Esophagus mucosa (tissue), 1 donor: ENCODE measurements around the gene SLC24A3. TPM values are rescaled to one million over a fixed set of nuclear protein-coding genes. Genes with fewer than 3 reads are reported as not detected.
A peak's percentile ranks its signal among the peaks of the same experiment; 100 is the strongest.
"Not testable (repeated sequence)": the region's sequence is repeated elsewhere in the genome, so short reads cannot be mapped to it uniquely, and the experiment has no call there.

Experiments
- ATAC-seq: fragments of 200-7000 bp; cut with Tn5 transposase; one replicate; pipeline ENCODE4 v1.9.1; 2020
- total RNA-seq: library from RNA; stranded (reverse); gene quantifications from one replicate; pipeline ENCODE4 v1.2.4, GENCODE V29; 2023
- donor health status: DM: yes; HTN: yes; CAD: no.

SLC24A3 gene
- total RNA-seq, 1 donor from 2014 or later: 13.0 TPM

DNA sequence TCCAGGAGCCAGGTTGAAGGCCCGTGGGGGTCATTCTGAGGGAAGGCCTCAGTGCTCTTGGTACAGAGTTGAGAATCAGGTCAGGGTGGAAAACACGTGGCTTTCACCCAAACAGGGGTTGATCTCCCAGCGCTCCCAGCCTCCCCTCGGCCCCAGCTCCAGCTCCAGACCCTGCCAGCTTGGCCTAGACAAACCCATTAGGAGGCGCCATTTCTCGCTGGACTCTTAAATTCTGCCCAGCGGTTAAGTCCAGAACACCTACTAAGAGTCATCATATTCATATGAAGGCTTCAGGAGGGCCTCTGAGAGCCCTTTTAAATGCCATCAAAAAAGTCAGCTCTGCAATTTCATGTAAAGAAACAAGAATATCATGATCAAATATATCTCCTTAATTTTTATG, 387.6 kb downstream of the SLC24A3 start:
- ATAC-seq: no peak

- no peak for ATAC-seq
These were observed 388.8 kb downstream of the SLC24A3 start for GRCh38 chr20:19601126-19601810.

- ATAC-seq: no peak
These were observed 390.4 kb downstream of the SLC24A3 start for GRCh38 chr20:19602675-19603375.

DNA sequence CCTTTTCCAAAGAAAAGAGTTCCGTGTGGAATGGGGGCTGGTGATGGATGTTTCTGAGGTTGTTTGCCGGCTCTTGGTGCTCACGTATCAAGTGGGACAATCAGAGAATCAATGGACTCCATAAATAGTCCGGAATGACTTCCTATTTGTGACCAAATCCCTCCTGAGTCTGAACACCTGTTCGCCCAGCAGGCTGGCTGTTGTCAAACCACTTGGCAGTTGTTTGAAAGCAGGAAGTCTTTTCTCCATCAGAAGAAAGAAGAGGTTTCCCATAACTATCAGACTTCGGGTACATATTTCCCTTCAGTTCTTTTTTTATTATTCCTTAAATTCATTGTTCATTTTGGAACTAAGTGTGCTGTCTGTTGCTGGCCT, 390.9 kb downstream of the SLC24A3 start:
- no peak for ATAC-seq

GRCh38 chr20:19605786-19606485, 393.5 kb downstream of the SLC24A3 start:
- no peak for ATAC-seq

DNA sequence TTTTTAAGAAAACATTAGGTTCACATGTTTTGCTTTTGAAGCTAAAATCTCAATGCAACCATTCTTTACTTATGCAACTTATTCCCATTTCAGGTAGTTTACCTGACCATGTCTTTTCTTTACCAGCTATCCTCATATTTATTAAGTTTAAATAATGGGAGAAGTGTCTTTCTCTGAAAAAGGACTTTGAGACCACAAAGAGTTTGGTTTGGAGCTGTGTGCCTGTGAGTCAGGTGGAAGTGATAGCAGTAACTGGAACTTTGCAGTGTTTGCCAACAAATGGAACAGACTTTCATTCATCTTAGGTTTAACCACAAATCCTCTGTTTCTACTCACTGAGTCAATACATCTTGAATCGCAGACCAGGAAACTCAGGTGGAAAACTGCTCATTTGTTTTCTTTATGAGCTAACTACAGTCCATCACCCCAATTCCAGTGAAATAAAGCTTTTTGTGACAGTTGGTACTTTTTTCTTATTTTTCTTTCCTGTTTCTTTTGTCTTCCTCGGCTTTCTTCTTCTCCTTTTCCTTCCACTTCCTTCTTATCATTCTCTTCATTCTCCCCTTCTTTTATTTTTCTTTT, 397.3 kb downstream of the SLC24A3 start:
- ATAC-seq: peak; percentile 41

GRCh38 chr20:19615629-19616028, 403.2 kb downstream of the SLC24A3 start:
- no peak for ATAC-seq

DNA sequence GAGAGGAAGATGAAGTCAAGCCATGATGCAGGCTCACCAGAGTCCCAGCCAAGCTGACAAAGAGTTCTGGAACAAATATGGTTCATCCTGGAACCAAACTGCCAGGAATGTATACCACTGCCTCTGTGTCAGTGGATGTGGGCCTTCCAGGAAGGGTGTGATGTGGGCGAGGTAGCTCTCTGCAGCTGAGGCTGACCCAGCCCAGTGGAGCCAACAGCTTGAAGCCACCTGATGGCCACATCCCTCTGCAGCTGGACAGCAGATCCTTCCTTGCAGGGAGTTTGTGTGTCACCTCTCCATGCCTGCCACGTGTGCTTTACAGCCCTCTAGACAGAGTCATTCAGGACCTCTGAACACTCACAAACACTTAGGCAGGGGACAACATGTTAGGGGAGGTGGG, 403.6 kb downstream of the SLC24A3 start:
- ATAC-seq: peak; percentile 35

DNA sequence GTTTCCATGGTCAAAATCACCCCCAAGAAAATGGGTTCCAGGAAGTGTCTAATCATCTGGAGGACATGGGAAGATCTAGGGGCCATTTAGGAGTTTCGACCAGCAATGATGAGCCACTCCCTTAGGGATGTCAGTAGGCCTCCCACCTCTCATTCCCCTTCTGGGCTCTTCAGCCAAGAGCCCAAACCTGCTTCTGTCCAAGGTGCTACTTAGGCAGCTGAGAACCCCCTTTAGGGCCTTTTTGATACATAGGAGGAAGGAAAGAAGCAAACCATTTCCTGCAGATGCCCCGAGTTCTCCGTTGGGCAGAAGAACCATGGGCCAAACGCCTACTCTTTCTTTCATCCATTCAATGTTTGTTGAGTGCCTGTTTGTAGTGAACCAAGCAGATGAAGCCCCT, 404.2 kb downstream of the SLC24A3 start:
- no peak for ATAC-seq

DNA sequence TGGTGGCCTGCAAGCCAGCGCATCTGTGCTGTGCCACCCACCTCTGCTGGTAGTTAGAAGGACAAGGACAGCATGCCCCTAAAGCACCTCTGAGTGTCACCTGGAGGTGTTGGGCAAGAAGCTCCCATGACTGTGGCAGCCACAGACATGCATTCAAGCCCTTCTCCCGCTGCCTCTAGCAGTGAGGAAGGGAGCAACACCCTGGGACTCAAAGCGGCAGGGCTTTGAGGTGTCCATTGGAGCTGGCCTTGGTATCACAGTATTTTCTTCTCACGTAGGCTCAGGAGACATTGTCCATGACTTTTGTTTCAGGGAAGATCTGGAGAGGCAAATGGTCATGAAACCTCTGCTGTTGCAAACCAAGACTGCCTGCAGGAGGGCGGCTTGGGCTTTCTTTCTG, 404.8 kb downstream of the SLC24A3 start:
- ATAC-seq: no peak

- ATAC-seq: no peak
These were observed 406.3 kb downstream of the SLC24A3 start for GRCh38 chr20:19618711-19619110.

GRCh38 chr20:19619904-19620430, 407.5 kb downstream of the SLC24A3 start:
- no peak for ATAC-seq

DNA sequence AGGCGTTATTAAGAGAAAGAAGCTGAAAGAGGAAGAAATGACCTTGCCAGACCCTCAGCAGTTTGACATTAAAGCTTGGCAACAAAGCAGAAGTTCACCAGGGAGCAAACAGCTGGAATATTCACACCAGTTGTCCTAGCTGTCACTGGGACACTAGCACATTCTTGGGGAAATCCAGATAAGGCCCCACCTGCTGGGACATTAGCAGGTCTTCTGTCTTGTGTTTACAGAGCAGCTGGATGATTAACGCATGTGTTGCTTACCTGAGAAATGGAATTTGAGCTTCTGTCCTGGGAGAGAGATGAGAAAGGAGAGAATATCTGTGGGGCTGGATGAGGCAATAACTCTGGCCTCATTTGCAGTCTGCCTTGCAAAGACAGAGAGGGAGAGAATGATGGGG, 408.0 kb downstream of the SLC24A3 start:
- no peak for ATAC-seq

DNA sequence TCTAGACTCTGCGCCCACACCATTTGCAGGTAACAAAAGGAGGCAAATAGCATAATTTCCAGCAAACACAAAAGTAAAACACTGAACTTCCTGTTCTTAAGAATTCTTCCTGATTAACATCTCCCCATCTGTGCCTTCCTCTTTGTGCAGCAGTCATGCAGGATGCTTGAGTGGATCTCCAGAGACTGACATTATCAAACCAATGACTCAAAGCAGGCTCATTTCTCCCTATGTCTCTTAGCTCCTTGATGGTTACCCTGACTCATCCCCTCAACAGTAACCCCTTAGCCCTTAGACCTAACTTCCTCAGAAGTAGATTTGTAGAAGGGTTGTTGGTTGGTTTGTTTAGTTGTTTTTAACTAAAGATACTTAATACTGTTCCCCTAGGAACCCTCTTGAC, 408.6 kb downstream of the SLC24A3 start:
- ATAC-seq: no peak

DNA sequence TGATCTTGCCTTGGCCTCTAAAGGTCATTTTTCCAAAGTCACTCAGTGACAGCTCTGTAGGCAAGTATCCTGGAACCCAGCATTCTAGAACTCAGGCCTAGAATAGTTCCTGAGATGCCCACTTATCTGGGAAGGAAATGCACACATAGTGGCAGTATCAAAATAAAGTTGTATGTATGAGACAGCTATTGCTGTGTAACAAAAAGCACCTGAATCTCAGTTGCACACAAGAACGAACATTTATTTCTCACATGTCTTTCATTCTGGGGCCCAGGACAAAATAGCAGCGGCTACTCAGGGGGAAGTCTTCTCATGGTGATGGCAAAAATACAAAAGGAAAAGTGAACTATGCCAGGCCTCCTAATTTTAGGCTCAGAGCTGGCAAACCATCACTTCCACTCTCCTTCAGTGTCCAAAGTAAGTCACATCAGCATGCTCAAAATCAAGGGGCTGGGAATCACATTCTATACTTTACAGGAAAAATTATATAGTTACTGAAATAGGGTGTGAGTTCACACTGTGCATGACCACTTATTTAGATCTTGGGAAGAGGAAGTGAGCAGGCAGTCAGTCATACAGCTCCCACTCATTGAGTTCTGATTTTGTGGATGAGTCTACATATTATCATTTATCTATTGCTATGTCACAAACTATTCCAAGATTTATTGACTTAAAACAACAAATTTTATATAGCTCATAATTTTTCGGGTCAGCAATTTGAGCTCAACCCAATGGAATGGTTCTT, 412.0 kb downstream of the SLC24A3 start:
- ATAC-seq: no peak

DNA sequence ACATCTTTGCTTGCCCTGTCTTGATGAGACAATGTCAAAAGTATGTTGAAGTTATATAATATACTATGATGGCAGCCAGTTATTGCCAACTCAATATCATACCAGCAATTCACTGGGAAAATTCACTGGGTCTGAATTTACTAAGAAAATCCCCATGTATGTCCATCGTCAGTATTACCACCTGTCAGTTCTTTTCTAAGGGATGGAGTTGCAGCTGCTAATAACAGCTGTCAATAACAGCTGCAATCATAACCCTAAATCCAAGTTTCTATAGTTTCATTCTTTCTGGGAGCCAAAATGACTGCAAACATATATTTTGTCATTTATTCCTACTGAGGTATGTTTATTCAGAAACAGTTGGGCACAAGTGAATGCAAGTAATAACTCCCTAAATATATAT, 413.0 kb downstream of the SLC24A3 start:
- no peak for ATAC-seq

DNA sequence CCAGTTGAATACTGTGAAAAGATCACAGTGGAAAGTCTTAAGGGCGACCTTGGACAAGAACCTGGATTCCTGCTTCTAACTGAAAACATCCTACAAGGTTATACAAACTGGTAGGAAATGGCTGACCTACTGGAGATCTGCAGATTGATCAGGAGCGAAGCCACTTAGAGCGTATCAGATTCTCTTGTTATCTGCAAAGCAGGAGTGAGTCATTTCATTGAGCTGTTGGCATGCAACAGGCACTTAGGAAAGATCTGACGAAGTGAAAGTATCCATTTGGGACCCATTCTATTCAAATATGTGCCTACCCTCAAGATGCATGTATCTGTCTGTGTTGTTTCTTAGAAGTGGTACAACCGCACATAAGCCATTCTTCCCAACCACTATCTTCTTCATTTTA, 414.5 kb downstream of the SLC24A3 start:
- no peak for ATAC-seq

GRCh38 chr20:19628570-19629134, 416.2 kb downstream of the SLC24A3 start:
- peak; percentile 69 for ATAC-seq

DNA sequence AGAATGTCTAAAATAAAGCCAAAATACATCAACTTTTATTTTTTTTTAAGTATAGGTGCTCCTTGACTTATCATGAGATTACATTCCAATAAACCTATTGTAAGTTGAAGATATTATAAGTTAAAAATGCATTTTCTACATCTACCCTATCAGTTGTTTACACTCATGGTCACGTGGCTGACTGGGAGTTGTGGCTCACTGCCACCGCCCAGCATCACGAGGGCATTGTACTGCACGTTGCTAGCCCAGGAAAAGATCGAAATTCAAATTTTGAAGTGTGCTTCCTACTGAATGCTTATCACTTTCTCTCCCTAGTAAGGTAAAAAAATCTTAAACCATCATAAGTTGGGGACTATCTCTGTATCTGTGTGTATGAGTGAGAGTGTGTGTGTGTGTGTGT, 419.0 kb downstream of the SLC24A3 start:
- no peak for ATAC-seq

DNA sequence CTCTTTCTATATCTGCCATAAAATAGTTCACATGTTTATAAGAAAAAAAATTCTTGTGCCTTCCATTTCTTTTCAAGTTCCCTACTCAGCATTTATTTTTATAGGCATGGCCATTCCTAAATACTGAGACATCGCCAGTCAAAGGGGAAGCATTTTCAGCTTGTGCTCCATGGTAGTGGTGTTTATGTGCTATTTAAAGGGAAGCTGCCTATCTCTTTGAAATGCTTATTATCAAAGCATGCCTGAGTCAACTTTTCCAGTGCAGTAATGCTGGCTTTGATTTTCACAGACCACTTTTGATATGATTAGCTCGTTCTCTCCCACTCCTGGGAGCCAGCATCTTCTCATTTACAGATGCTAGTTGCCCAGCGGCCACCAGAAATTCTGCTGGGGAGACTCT, 421.5 kb downstream of the SLC24A3 start:
- ATAC-seq: no peak

DNA sequence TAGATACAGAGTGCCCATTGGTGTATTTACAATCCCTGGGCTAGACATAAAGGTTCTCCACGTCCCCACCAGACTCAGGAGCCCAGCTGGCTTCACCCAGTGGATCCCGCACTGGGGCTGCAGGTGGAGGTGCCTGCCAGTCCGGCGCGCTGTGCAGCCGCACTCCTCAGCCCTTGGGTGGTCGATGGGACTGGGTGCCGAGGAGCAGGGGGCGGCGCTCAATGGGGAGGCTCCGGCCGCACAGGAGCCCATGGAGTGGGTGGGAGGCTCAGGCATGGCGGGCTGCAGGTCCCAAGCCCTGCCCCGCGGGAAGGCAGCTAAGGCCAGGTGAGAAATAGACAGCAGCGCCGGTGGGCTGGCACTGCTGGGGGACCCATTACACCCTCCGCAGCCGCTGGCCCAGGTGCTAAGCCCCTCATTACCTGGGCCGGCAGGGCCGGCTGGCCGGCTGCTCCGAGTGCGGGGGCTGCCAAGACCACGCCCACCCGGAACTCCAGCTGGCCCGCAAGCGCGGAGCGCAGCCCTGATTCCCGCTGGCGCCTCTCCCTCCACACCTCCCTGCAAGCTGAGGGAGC, 427.1 kb downstream of the SLC24A3 start:
- ATAC-seq: not testable (repeated sequence)

GRCh38 chr20:19642860-19643259, 430.4 kb downstream of the SLC24A3 start:
- ATAC-seq: no peak
